Astrocyte of the cerebellum (primary cell): ENCODE results near the gene DEF6.

ENCODE experiments used
- DNase-seq: peaks from one replicate; pipeline ENCODE4 v3.0.0-alpha.2; 2011; ENCODE audit warnings: low read depth
- H3K4me3 ChIP-seq: 2 replicates; pipeline ENCODE4 v1.5.1; 2011; ENCODE audit warnings: mild to moderate bottlenecking, low read depth, low read length, moderate library complexity
- in situ Hi-C: cut with HindIII; loops from 2 replicates; pipeline ENCODE4 v1.10.0; 2017; ENCODE audit warnings: low sequenced_read_pairs
- TF ChIP-seq, protein P1 (sequence below): IDR thresholded peaks from 2 replicates; pipeline ENCODE4 v1.5.1; 2012; ENCODE audit warnings: low read length, low read depth, moderate library complexity, mild to moderate bottlenecking; ENCODE audit errors: missing control alignments

DEF6 gene

DNA sequence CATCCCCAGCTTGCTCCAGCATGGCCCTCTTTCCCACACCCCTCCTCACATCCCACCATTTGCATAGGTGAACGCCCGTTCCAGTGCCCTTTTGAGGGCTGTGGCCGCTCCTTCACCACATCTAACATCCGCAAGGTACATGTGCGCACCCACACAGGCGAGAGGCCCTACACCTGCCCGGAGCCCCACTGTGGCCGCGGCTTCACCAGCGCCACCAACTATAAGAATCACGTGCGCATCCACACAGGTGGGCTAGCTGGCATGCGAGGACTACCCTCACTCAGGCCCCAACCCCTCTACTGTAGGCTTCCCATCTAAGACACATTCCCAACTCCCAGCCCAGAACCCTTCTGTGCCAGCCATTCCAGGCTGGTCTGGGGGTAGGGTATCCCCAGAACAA is 6.1 kb upstream of the DEF6 start:
- H3K4me3 ChIP-seq, result no peak overlapping the region
- TF ChIP-seq, protein P1, sequence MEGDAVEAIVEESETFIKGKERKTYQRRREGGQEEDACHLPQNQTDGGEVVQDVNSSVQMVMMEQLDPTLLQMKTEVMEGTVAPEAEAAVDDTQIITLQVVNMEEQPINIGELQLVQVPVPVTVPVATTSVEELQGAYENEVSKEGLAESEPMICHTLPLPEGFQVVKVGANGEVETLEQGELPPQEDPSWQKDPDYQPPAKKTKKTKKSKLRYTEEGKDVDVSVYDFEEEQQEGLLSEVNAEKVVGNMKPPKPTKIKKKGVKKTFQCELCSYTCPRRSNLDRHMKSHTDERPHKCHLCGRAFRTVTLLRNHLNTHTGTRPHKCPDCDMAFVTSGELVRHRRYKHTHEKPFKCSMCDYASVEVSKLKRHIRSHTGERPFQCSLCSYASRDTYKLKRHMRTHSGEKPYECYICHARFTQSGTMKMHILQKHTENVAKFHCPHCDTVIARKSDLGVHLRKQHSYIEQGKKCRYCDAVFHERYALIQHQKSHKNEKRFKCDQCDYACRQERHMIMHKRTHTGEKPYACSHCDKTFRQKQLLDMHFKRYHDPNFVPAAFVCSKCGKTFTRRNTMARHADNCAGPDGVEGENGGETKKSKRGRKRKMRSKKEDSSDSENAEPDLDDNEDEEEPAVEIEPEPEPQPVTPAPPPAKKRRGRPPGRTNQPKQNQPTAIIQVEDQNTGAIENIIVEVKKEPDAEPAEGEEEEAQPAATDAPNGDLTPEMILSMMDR, result no peak
- DNase-seq, result no peak
- in situ Hi-C loops, result no loop called here

DNA sequence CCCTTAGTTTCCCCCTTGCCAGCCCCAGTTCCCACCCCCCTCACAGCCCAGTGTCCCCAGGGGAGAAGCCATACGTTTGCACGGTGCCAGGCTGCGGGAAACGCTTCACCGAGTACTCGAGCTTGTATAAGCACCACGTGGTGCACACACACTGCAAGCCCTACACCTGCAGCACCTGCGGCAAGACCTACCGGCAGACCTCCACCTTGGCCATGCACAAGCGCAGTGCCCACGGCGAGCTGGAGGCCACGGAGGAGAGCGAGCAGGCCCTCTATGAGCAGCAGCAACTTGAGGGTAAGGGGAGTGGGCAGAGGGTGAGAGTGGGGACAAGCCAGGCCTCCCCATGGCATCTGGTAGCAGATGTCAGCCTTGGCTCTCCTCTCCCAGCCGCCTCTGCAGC is 5.1 kb upstream of the DEF6 start:
- TF ChIP-seq, protein P1, result no peak
- in situ Hi-C loops, result no loop called here
- DNase-seq, result no peak
- H3K4me3 ChIP-seq, result no peak overlapping the region

DNA sequence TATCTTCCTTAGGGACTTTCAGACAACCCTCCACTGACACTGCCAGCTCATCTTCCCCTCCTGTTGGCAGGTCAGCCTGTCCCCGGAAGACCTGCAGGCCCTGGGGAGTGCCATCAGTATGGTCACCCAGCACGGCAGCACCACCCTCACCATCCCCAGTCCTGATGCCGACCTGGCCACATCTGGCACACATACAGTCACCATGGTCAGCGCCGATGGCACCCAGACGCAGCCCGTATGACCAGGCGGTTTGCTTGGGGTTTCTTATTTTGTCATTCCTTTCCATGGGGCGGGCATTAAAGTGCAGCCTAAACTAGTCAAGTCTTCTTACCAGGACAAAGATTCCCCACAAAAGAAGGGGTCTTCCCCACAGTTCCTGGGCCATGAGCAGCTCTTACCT is 3.9 kb upstream of the DEF6 start:
- no peak overlapping the region for H3K4me3 ChIP-seq
- in situ Hi-C loops, result no loop called here
- TF ChIP-seq, protein P1, result no peak
- no peak for DNase-seq

DNA sequence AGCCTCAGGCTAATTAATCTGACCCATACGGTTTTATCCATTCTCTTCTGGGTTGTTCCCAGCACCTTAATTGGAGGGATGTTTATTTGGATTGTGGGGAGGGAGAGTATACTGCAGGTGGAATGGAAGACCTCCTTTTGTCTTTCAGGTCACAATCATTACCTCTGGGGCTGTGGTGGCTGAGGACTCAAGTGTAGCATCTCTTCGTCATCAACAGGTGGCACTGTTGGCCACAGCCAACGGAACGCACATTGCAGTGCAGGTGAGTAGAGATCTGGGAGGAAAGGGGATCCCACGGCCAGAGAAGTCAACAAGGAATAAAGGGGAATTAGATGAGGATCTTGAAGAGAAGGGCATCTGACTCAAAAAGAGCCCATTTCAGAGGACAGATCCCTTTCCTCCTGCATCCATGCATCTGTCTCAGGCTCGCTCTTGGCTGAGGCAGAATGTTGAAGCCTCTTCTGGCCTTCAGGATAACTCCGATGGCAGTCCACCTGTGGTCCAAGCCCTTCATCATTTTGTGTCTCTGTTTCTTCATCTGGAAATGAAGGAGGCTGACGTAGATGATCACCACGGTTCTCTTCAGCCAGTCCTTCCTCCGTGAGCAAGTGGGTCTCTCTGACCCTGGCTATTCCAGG is 3.2 kb upstream of the DEF6 start:
- in situ Hi-C loops, result no loop called here
- TF ChIP-seq, protein P1, result peak; percentile 86
- DNase-seq, result peak; percentile 8
- no peak overlapping the region for H3K4me3 ChIP-seq

DNA sequence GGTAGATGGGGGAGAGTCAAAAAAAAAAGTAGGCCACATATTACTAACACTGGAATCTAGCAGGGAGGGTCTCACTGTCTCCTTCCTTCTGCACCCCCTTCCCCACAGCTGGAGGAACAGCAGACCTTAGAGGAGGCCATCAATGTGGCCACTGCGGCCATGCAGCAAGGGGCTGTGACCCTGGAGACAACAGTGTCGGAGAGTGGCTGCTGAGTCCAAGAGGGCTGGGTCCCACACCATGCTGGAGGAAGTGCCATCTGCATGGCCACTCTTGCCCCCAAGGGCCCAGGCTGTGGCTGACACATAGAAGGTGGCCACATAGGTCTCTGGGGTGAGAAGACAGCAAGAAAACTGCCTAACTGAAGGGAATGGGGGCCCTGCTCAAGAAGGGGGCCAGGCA is 2.6 kb upstream of the DEF6 start:
- H3K4me3 ChIP-seq, result no peak overlapping the region
- TF ChIP-seq, protein P1, result no peak
- no peak for DNase-seq
- in situ Hi-C loops, result no loop called here

DNA sequence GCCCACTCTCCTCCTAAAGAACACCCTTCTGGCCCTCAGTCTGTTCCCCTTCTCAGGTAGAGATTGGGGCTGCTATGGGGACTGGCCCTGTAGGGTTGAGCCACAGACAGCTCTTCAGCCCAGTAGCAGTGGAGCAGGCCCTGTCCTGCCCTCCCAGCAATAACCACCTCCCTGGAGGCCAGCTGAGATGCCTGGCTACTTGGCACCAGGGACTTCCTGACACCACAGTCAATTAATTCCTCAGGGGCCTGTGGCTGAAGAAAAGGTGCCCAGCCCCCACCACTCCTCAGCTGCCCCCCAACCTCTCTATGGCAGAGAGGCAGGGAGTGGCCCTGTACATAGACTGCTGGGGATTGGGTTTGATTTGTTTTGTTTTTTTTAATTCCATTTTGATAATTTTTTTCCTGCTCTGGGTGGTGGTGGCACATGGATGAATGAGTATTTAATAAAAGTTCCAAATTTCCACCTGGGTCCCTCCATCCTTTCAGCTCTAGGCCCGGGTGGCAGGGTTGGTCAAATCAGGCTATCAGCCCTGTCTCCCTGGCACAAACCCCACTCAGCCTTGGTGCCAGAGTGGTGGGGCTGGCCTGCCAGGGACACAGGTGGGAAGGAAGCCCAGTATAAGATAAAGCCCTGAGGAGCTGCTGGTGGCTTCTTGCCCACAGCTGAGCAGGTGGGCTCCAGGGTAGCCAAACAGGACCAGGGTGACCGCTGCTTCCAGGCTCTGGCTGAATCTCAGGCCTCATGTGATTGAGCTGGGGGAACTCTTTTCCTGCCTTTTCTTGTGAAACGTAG is 1.9 kb upstream of the DEF6 start:
- in situ Hi-C loops, result no loop called here
- TF ChIP-seq, protein P1, result no peak
- H3K4me3 ChIP-seq, result no peak overlapping the region
- DNase-seq, result no peak
